K562 (cell line): ENCODE data around the gene AGAP1. TPM values are rescaled to one million over a fixed set of nuclear protein-coding genes. Genes with fewer than 3 reads are reported as not detected.

Experiments
- ATAC-seq: fragments of 200-7000 bp; cut with Tn5 transposase; 3 replicates; pipeline ENCODE4 v1.9.1; 2020; ENCODE audit warnings: moderate library complexity
- BruUV-seq: library from RNA; stranded (reverse); fragments of 400-500 nt; replicated peaks from 2 replicates; lab custom pipeline; 2021; lab: Mats Ljungman, UMichigan
- CTCF ChIA-PET: fragments of 300-600 bp; formaldehyde crosslinking; extraction: SDS; loops from one replicate; lab custom pipeline; 2021; ENCODE audit warnings: low intra/inter-chr PET ratio; lab: Yijun Ruan, JAX
- POLR2A ChIA-PET: fragments of 300-600, 350-650 bp; sonication (Branson Sonifier 250); formaldehyde crosslinking; extraction: SDS; loops from one replicate; lab custom pipeline; 2021; ENCODE audit warnings: antibody characterized with exemption, inconsistent platforms; lab: Yijun Ruan, JAX
- DNase-seq, 4 experiments: peaks; one replicate each; pipeline versions ENCODE4 v3.0.0 to v3.0.0-alpha.2; 2011 to 2018; ENCODE audit warnings: low spot score in 3 of 4, mixed read lengths in 3 of 4; ENCODE audit errors: extremely low read depth in 1 of 4
- FAIRE-seq: peaks from 2 replicates; lab custom pipeline; 2011; peaks lifted over from hg19 to GRCh38; lab: Jason Lieb, UNC
- H2AFZ ChIP-seq: 2 replicates; pipeline ENCODE4 v1.6.0; 2011; ENCODE audit warnings: low read depth, low read length, control low read depth, inconsistent platforms
- H3K27ac ChIP-seq: fragments of 200-600 bp; 3 replicates; pipeline ENCODE4 v1.8.0; 2011; ENCODE audit warnings: low read depth, mild to moderate bottlenecking, control low read depth, inconsistent platforms, low read length, moderate library complexity, mixed read lengths; ENCODE audit errors: extremely low read depth
- H3K27me3 ChIP-seq, 2 experiments: fragments of 300-600 bp in 1 of 2; 2 replicates in 1 of 2; 3 replicates in 1 of 2; pipeline versions ENCODE4 v1.6.0 to v1.8.0; 2011; ENCODE audit warnings: inconsistent platforms in 2 of 2, low read length in 2 of 2, mild to moderate bottlenecking in 1 of 2, mixed read lengths in 1 of 2, moderate library complexity in 1 of 2; ENCODE audit not compliant: control insufficient read depth in 2 of 2, insufficient read depth in 2 of 2
- H3K36me3 ChIP-seq: fragments of 300-600 bp; 3 replicates; pipeline ENCODE4 v1.8.0; 2011; ENCODE audit warnings: mild to moderate bottlenecking, low read length, inconsistent platforms; ENCODE audit not compliant: control insufficient read depth, insufficient read depth
- H3K4me1 ChIP-seq, 2 experiments: fragments of 200-600 bp in 1 of 2; replicated peaks in 1 of 2; 2 replicates in 1 of 2; 3 replicates in 1 of 2; pipeline versions ENCODE4 v1.5.1 to v1.8.0; 2011; ENCODE audit warnings: inconsistent platforms in 2 of 2, low read length in 2 of 2, mild to moderate bottlenecking in 1 of 2, mixed read lengths in 1 of 2, moderate library complexity in 1 of 2; ENCODE audit not compliant: control insufficient read depth in 2 of 2, insufficient read depth in 2 of 2
- H3K4me2 ChIP-seq: 2 replicates; pipeline ENCODE4 v1.6.1; 2011; ENCODE audit warnings: low read length, control low read depth, inconsistent platforms, mixed read lengths; ENCODE audit not compliant: insufficient read depth
- H3K4me3 ChIP-seq: fragments of 200-600 bp; sonication (generic), shearing (Covaris generic); 2 replicates; pipeline ENCODE4 v1.5.1; 2016; ENCODE audit warnings: control low read depth, inconsistent platforms
- H3K79me2 ChIP-seq: fragments of 200-600 bp; 3 replicates; pipeline ENCODE4 v1.8.0; 2011; ENCODE audit warnings: low read length, inconsistent platforms; ENCODE audit not compliant: control insufficient read depth, insufficient read depth
- H3K9ac ChIP-seq, 2 experiments: 2 replicates each; pipeline versions ENCODE4 v1.6.0 to v1.6.1; 2011; ENCODE audit warnings: low read depth in 2 of 2, low read length in 2 of 2, control low read depth in 1 of 2, inconsistent platforms in 1 of 2, mild to moderate bottlenecking in 1 of 2, mixed read lengths in 1 of 2; ENCODE audit not compliant: insufficient read depth in 1 of 2
- H3K9me1 ChIP-seq: one replicate; pipeline ENCODE4 v1.6.0; 2011; ENCODE audit warnings: inconsistent platforms, mild to moderate bottlenecking, low read length, moderate library complexity; ENCODE audit not compliant: control insufficient read depth, insufficient read depth
- H3K9me3 ChIP-seq: replicated peaks from 2 replicates; pipeline ENCODE4 v1.5.1; 2011; ENCODE audit warnings: low read depth, low read length, inconsistent platforms; ENCODE audit not compliant: control insufficient read depth, insufficient read depth
- H4K20me1 ChIP-seq: replicated peaks from 2 replicates; pipeline ENCODE4 v1.6.1; 2011; ENCODE audit warnings: low read length, inconsistent platforms, mixed read lengths; ENCODE audit not compliant: control insufficient read depth, insufficient read depth
- DACH1 ChIP-seq: fragments of 450-650 bp; IDR thresholded peaks from 2 replicates; pipeline ENCODE4 v1.6.1; 2018; ENCODE audit not compliant: partially characterized antibody
- E2F3 ChIP-seq: fragments of 250-450 bp; sonication (Bioruptor Pico); IDR thresholded peaks from 2 replicates; pipeline ENCODE4 v1.4.0; 2020; ENCODE audit warnings: mild to moderate bottlenecking
- GTF2A2 ChIP-seq: IDR thresholded peaks from 2 replicates; pipeline ENCODE4 v1.6.1; 2016; ENCODE audit warnings: mild to moderate bottlenecking, missing genetic modification characterization, missing compliant biosample characterization
- IFI16 ChIP-seq: fragments of 250-450 bp; sonication (Bioruptor Pico); IDR thresholded peaks from 2 replicates; pipeline ENCODE4 v2.1.2; 2022; ENCODE audit warnings: mild to moderate bottlenecking, inconsistent platforms
- KDM2B ChIP-seq: fragments of 250-450 bp; sonication (Bioruptor Pico); IDR thresholded peaks from 2 replicates; pipeline ENCODE4 v1.8.0; 2021; ENCODE audit warnings: mild to moderate bottlenecking, moderate library complexity
- POLR2G ChIP-seq: fragments of 200-400 bp; formaldehyde crosslinking; IDR thresholded peaks from 2 replicates; pipeline ENCODE4 v1.6.1; 2017; ENCODE audit warnings: low read depth, mild to moderate bottlenecking, antibody characterized with exemption, low read length, moderate library complexity
- PRMT5 ChIP-seq: sonication (generic); formaldehyde crosslinking; IDR thresholded peaks from 2 replicates; pipeline ENCODE4 v1.5.0; 2020; ENCODE audit warnings: missing genetic modification reagents
- RBM15 ChIP-seq: fragments of 200-400 bp; formaldehyde crosslinking; IDR thresholded peaks from 2 replicates; pipeline ENCODE4 v1.6.1; 2018; ENCODE audit warnings: mild to moderate bottlenecking, low read length, moderate library complexity; ENCODE audit not compliant: insufficient read depth
- RBM22 ChIP-seq: fragments of 200-400 bp; formaldehyde crosslinking; IDR thresholded peaks from 2 replicates; pipeline ENCODE4 v1.6.1; 2018; ENCODE audit warnings: low read length, low read depth; ENCODE audit not compliant: poor library complexity, severe bottlenecking
- XRCC3 ChIP-seq: fragments of 450-650 bp; IDR thresholded peaks from 2 replicates; pipeline ENCODE4 v1.6.1; 2017; ENCODE audit warnings: mild to moderate bottlenecking, moderate library complexity
- ZNF512 ChIP-seq: IDR thresholded peaks from 2 replicates; pipeline ENCODE4 v1.6.1; 2016; ENCODE audit warnings: missing genetic modification characterization, missing compliant biosample characterization
- ZNF780A ChIP-seq: fragments of 250-450 bp; sonication (Bioruptor Pico); IDR thresholded peaks from 2 replicates; pipeline ENCODE4 v1.5.0; 2021; ENCODE audit warnings: mild to moderate bottlenecking
- WGBS: fragments of 100-300 bp; shearing (Covaris generic); methylation state at CpG from one replicate; pipeline ENCODE4 v1.1.6; 2016; ENCODE audit warnings: low coverage, mixed read lengths; ENCODE audit not compliant: insufficient coverage; ENCODE audit errors: missing lambda C conversion rate; 5-methylcytosine and 5-hydroxymethylcytosine counted together
- in situ Hi-C: fragments of 300-500 bp; cut with MboI; formaldehyde crosslinking; loops from 4 replicates; pipeline ENCODE4 v1.15.0; 2018; ENCODE audit warnings: inconsistent platforms, mixed read lengths
- intact Hi-C: fragments of 100-400 bp; cut with micrococcal nuclease; formaldehyde crosslinking; loops from 2 replicates; pipeline ENCODE4 v1.14.2; 2022
- polyA plus RNA-seq, 8 experiments: library from polyadenylated mRNA; depleted of rRNA in 4 of 8; stranded (reverse) in 5 of 8; unstranded in 3 of 8; fragments of >200 nt; fragmentation: Nextera tagmentation in 2 of 8; fragmentation: Illumina TruSeq in 1 of 8; extraction: Ambion mirVana in 2 of 8; extraction: Trizol in 1 of 8; gene quantifications; 2 replicates each; pipeline versions ENCODE4 v1.2.1 to v1.2.3, GENCODE V29; 2011 to 2014; ENCODE audit warnings: inconsistent platforms in 1 of 8, missing spikeins in 1 of 8
- total RNA-seq, 7 experiments: library from RNA; depleted of rRNA in 6 of 7; stranded (reverse); fragments of >200 nt in 6 of 7; fragmentation: Illumina TruSeq in 2 of 7; extraction: Trizol in 2 of 7; gene quantifications; 2 replicates each; pipeline versions ENCODE4 v1.2.1 to v1.2.3, GENCODE V29; 2011 to 2021; ENCODE audit warnings: low replicate concordance in 1 of 7

The AGAP1 gene
- total and polyA plus RNA-seq, 9 of the 15 experiments (the other 6 are each of a cell fraction or from before 2014, with no cell fraction given), result 1.3 to 24.0 (median 10.6) TPM

GRCh38 chr2:235893129-235893698 lies 399.4 kb downstream of the AGAP1 start:
- in situ Hi-C loops (no loop called here), intact Hi-C loops (no loop called here)
- no peak for ATAC-seq
- H3K4me2 ChIP-seq, result no peak overlapping the region
- FAIRE-seq, result no peak
- H3K4me1 ChIP-seq, result peaks cover 0 to 5% of the 10 kb centered on the region in 2 experiments; a peak in 1 of 5 replicates
- TF ChIP-seq XRCC3, result no peak
- TF ChIP-seq RBM22, result peak; percentile 88
- peak; percentile 39; the same call in 1 of the 2 replicates for TF ChIP-seq POLR2G
- TF ChIP-seq, all 486 proteins: peak for 2
- H3K9me1 ChIP-seq, result no peaks in the 10 kb centered on the region
- POLR2A ChIA-PET, result no interaction called here
- no peak overlapping the region for H3K27ac ChIP-seq
- H2AFZ ChIP-seq, result no peak overlapping the region
- 95% methylated on average over 17 of the region's 27 CpGs for WGBS
- peaks cover 8% of the 10 kb centered on the region; the same call in 2 of the 3 replicates for H3K36me3 ChIP-seq
- no peaks in the 10 kb centered on the region for H4K20me1 ChIP-seq
- no peaks in the 10 kb centered on the region for H3K9me3 ChIP-seq
- no peaks in the 10 kb centered on the region for H3K79me2 ChIP-seq
- no TSS peak for BruUV-seq
- no peaks in the 10 kb centered on the region for H3K27me3 ChIP-seq
- no peak for DNase-seq
- CTCF ChIA-PET, result no interaction called here
- H3K9ac ChIP-seq, result no peak overlapping the region; a peak in 1 of 4 replicates
- H3K4me3 ChIP-seq, result no peak overlapping the region

GRCh38 chr2:235894839-235895238 lies 401.0 kb downstream of the AGAP1 start:
- no peak for ATAC-seq
- in situ Hi-C loops, result no loop called here
- Histone ChIP-seq H3K4me2 (no peak overlapping the region), H4K20me1 (no peaks in the 10 kb centered on the region), H3K79me2 (no peaks in the 10 kb centered on the region), H3K27me3 (no peaks in the 10 kb centered on the region), H3K9me3 (no peaks in the 10 kb centered on the region), H3K4me3 (no peak overlapping the region), H2AFZ (no peak overlapping the region), H3K4me1 (peaks cover 0 to 5% of the 10 kb centered on the region in 2 experiments; a peak in 1 of 5 replicates), H3K9ac (no peak overlapping the region), H3K36me3 (peaks cover 8% of the 10 kb centered on the region; the same call in 2 of the 3 replicates), H3K27ac (no peak overlapping the region), H3K9me1 (no peaks in the 10 kb centered on the region)
- no peak for TF ChIP-seq ZNF780A (CRISPR knock-in tag)
- TF ChIP-seq IFI16 (CRISPR knock-in tag), result no peak
- no peak for TF ChIP-seq E2F3 (CRISPR knock-in tag)
- TF ChIP-seq GTF2A2 (tag), result no peak
- TF ChIP-seq RBM15, result no peak
- TF ChIP-seq DACH1, result no peak
- no peak for TF ChIP-seq PRMT5
- TF ChIP-seq ZNF512 (tag), result no peak
- TF ChIP-seq KDM2B (CRISPR knock-in tag), result no peak
- no peak for FAIRE-seq
- POLR2A ChIA-PET, result interaction anchor here (1.0 kb wide), 1 partner anchor 9 kb away, joined by 3 read pairs; no protein-coding TSS in a partner anchor
- no peak for DNase-seq
- CTCF ChIA-PET, result no interaction called here
- no TSS peak for BruUV-seq
- intact Hi-C loops, result no loop called here
- WGBS, result 82% methylated on average over 9 of the region's 10 CpGs
